Daoy (cell line): Measurements from ENCODE around the gene MMS22L. TPM values are rescaled to one million over a fixed set of nuclear protein-coding genes. Genes with fewer than 3 reads are reported as not detected.
"Not testable (repeated sequence)": the region's sequence is repeated elsewhere in the genome, so short reads cannot be mapped to it uniquely, and the experiment has no call there.

Experiments
- DNase-seq: peaks from one replicate; pipeline ENCODE4 v3.0.0-alpha.2; 2015; ENCODE audit warnings: low read depth
- total RNA-seq: library from RNA; depleted of rRNA; stranded (reverse); fragments of >200 nt; shearing (Covaris generic); gene quantifications from 2 replicates; pipeline ENCODE4 v1.2.3, GENCODE V29; 2014

The MMS22L gene
- total RNA-seq, 1 experiment from 2014 or later = 33.1 TPM

DNA sequence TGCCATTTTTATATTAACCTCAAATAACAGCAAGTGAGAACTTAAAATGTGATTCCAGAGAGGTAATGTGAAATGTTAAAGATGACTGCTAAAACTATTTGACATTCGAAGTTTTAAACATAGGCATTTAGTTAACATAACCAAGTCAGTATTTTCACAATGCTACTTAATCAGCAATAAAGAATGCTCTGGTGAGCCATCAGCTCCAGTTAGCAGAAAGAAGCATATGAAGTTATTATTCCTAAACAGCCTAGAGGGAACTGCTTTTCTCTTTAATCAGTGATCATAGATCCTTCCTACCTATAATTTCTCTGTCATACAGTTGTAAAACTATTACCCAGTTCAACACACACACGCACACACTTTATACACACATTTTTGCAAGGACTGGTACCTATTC lies 60.1 kb downstream of the MMS22L start:
- DNase-seq = no peak

- DNase-seq = no peak
These were observed 64.1 kb downstream of the MMS22L start for GRCh38 chr6:97218912-97219311.

DNA sequence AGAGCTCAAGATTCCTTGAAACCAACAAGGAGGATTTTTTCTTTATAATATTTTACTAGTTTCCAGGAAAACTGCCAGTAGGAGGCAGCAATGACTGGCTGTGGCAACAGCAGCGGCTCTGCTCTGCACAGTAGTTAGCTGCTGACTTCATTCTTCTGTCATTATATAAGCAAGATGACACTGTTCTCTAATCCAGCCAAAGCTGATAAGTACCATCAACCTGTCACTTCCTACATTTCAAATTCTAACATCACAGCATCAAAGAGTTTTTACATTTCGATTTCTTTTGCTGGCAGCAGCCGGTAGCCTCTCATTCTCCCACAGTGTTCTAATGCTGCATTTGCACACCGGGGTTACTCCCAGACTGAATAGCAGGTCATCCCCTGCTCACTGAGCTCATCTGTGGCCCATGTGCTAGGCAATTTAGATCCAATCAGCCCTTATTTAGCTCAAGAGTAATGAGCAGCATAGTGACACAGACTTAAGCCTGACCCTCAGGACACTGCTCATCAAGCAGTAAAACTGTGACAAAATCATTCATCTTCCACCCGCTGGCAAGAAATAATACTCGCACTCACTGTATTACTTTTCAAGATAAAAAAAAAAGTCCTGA lies 67.8 kb downstream of the MMS22L start:
- DNase-seq = peak; percentile 37

DNA sequence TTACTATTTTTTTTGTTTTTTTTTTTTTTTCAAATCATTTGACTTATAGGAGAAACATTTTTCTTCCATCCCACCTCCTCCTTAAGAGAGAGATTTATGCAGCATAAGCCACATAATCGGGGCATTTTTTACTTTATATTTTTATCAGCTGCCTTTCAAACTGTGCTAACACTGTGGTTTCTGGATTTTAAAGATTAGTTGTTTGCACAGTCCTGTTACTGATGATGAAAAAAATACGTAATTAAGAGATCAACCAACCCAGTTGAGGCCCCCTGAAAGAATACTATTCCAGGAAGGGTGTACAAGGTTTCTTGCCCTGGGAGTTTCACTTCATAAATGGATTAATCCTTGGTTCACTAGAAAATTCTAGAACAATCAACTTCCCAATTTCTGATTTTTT lies 68.3 kb downstream of the MMS22L start:
- no peak for DNase-seq

GRCh38 chr6:97207383-97207782 lies 75.6 kb downstream of the MMS22L start:
- no peak for DNase-seq

DNA sequence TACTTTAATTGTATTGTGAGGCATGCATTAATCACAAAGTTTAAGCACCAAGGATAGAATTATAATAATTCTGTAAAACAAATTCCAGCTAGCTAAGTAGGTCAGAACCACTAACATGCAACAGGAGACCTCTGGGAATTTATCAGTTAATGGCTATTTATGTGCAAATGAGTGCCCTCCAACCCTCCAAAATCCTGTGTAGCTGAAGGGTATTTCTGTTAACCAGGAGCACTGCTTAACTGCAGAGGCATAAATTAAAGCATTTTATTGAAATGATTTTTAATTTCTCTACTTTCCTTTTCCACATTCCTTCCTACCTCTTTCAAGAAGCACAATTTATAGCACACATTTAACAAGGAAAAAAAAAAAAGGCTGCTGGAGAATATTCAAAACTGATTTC lies 77.0 kb downstream of the MMS22L start:
- no peak for DNase-seq

GRCh38 chr6:97203343-97203742 lies 79.7 kb downstream of the MMS22L start:
- no peak for DNase-seq

GRCh38 chr6:97198046-97198565 lies 84.9 kb downstream of the MMS22L start:
- DNase-seq = no peak

DNA sequence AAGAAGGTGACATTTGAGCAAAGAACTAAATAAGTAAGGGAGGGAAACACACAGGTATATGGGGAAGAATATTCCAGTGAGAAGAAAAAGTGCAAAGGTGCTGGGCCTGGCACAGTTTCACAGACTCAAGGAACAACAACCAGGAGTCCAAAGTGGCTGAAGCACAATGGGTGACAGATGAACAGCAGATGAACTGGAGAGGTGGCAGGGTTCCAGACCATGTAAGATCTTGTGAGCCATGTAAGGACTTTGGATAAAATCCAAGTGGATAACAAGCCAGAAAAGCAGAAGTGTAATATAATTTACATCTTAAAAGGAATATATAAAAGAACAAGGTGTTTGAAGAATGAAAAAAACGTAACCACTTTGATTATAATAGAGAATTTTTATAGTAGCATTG lies 87.9 kb downstream of the MMS22L start:
- DNase-seq = peak; percentile 1

GRCh38 chr6:97189767-97190166 lies 93.2 kb downstream of the MMS22L start:
- no peak for DNase-seq

DNA sequence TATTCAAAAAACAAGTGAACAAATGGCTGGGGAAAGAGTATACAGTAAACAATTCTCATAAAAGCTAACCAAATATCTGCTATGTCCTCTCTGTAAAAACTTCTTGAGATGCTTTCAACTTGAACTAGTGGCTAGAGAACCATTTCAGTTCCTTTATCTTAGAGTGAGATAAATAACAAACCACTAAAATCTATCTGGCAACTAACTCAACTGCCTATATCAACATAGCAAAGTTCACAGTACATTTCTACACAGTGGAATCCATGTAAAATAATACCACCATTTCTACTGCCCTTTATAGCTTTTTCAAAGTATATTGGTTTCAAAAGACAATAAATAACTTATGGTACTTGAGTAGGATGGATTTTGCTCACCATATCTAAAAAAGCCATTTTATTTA lies 95.1 kb downstream of the MMS22L start:
- no peak for DNase-seq

DNA sequence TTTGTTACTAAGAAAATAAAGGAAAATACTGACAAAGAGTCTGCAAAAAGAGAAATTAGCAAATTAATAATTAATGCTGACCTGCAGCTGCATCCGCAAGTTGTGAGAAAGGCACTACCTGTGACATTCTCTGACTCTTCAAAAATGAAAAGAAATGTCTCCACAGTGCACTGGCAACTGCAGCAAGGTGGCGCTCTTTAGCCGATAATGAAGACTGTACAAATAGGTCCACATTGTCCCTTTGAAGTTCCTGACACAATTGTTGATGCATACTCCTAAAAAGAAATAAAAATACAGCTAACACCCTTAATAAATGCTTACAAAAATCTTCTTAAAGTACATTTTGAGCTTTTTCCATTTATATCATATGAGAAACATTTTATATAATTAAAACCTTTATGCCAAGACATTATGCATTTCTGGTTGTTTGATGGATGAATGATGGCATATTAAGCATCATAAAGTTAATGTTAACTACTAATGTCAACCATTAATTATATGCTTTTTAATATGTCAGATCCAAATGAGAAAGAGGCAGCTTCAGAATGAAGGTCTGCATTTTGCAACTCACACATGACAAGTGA lies 96.5 kb downstream of the MMS22L start:
- DNase-seq = peak; percentile 53

DNA sequence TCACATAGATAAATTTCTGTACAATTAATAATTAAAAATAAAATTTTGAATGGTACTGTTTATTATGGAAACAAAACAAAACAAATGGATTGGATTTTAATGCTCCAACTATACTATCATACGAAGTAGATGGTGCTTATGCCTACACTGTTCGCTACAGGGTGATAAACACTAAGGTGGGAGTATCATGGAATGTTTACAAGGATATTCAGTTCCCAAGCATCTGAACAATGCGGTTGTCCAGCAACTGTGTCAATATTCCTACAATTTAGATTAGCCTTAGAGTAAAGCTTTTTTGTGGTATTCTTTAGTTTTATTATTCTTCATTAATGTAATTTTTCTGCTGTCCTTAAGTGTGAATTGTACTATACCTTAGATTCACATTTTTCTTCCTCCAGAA lies 105.1 kb downstream of the MMS22L start:
- no peak for DNase-seq

GRCh38 chr6:97176468-97176867 lies 106.5 kb downstream of the MMS22L start:
- no peak for DNase-seq

DNA sequence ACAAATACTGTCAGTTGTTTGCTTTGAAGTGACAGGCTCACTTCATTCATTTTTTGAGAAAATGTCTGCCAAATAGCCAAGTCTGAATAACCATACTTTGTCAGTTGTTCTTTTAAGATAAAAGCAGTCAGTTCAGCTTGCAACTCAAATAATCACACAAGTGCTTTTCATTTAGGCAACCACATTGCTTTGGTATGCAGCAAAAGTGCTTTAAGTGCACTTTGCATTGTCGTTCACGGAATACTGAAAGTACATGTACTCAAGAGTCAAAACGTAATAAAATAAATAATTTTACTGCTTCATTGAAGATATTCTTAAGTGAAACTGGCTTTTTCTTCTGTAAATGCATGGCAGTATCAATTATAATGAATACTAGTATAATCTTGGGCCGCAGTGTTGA lies 107.2 kb downstream of the MMS22L start:
- no peak for DNase-seq

DNA sequence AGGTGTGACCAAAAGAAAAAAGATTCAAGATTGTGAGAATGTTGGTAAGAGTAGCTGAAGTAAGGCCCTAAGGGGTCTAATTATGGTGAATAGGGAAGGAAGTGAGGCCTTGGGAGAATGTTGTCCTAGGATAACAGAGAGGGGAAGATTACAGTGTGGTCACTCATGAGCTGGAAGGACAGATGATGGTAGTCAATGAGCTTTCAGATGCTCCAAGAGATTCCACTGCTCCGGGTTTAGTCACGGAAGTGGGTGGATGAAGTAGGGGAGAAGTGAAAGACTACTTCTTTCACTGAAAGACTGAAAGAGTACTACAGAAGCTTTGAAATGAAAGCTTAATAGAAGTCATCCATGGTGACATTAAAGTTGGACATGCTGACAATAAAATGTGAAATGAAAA lies 108.5 kb downstream of the MMS22L start:
- no peak for DNase-seq

- no peak for DNase-seq
These were observed 122.7 kb downstream of the MMS22L start for GRCh38 chr6:97160280-97160679.

DNA sequence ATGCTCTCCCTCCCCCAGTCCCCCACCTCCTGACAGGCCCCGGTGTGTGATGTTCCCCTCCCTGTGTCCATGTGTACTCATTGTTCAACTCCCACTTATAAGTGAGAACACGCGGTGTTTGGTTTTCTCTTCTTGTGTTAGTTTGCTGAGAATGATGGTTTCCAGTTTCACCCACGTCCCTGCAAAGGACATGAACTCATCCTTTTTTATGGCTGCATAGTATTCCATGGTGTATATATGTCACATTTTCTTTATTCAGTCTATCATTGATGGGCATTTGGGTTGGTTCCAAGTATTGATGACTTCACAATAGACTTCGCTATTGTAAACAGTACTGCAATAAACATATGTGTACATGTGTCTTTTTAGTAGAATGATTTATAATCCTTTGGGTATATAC lies 127.6 kb downstream of the MMS22L start:
- not testable (repeated sequence) for DNase-seq

GRCh38 chr6:97154015-97154414 lies 129.0 kb downstream of the MMS22L start:
- no peak for DNase-seq

GRCh38 chr6:97151601-97152000 lies 131.4 kb downstream of the MMS22L start:
- DNase-seq = no peak

GRCh38 chr6:97150932-97151331 lies 132.1 kb downstream of the MMS22L start:
- no peak for DNase-seq

DNA sequence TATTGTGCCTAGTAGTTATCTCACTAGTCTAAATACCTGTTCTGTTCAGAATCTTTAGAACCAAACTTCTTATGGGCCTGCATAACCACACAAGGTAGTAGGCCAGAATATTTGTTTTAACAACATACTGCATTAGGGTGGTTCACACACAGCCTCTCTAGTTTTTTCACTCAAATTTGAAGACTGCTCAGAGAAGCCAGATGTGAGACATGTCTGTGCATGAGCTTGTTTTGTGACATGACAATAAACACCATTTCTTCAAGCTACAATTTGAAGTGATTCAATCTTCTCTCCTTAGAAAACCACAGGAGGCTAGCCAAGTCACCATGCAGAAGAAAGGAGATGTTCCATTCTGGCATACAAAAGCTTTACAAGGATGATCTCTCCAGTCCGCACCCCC lies 135.6 kb downstream of the MMS22L start:
- DNase-seq = no peak

GRCh38 chr6:97145691-97146090 lies 137.3 kb downstream of the MMS22L start:
- DNase-seq = no peak

DNA sequence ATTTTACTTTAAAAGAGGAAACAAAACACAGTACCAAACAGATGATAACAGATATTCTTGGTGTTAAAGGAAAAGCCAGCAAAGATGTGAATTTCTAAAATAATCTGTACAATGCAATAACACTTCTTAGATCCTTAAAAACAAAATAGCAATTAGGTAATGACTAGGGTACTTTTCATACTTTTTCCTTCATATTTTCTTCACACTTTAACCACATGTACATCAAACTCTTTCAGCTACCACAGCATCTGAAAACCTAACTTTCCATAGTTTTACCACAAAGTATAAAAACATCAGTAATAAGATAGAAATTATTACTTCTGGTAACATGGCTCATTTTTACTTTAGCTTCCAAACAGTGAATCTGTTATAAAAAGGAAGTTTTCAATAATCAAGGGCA lies 141.3 kb downstream of the MMS22L start:
- DNase-seq = no peak
